ENCODE data around the gene AFF3.

DNA sequence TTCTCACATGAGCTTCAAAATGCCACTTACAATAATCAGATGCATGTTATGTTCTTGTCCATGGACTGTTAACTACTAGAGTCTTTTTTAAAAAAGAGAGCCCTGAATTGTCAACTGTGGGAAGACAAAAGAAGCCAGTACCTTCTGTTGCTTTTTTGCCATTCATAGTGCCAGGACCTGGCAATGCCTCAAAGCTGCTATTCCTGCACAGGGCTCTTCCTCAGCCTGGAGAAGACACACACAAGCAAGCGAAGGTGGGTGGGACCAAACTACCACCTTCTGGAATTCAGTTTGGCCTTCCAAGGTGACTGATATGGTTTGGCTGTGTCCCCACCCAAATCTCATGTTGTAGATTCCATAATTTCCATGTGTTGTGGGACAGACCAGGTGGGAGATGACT lies 160.6 kb downstream of the AFF3 start:
- TF ChIP-seq CTCF (IDR thresholded peaks at IDR 0.05 in 8 of 11, conservative IDR thresholded peaks at IDR 0.05 in 3 of 11) (no peak), POLR2A (IDR thresholded peaks at IDR 0.05) (no peak)

Data from spleen (tissue), 7 donors.